CD14-positive monocyte (primary cell): Measurements from ENCODE around the gene STEAP4. TPM values are rescaled to one million over a fixed set of nuclear protein-coding genes. Genes with fewer than 3 reads are reported as not detected.
A peak's percentile ranks its signal among the peaks of the same experiment; 100 is the strongest.

Source experiments
- DNase-seq, 3 donors: peaks; one replicate each; pipeline ENCODE4 v3.0.0-alpha.2; 2011 to 2022
- H2AFZ ChIP-seq: 2 replicates; pipeline ENCODE4 v1.6.0; 2012; ENCODE audit warnings: mild to moderate bottlenecking, low read depth, low read length, inconsistent platforms; ENCODE audit not compliant: insufficient read depth, poor library complexity, severe bottlenecking
- H3K27ac ChIP-seq, 2 donors: 1 replicate in 1 of 2; 2 replicates in 1 of 2; pipeline ENCODE4 v1.5.1; 2012 to 2013; ENCODE audit warnings: low read length in 2 of 2, control low read depth in 1 of 2, inconsistent platforms in 1 of 2, low read depth in 1 of 2, mild to moderate bottlenecking in 1 of 2
- H3K27me3 ChIP-seq, 2 donors: one replicate each; pipeline versions ENCODE4 v1.6.0 to v1.6.1; 2011 to 2013; ENCODE audit warnings: low read length in 2 of 2; ENCODE audit not compliant: control insufficient read depth in 2 of 2, insufficient read depth in 2 of 2
- H3K36me3 ChIP-seq, 2 donors: replicated peaks in 1 of 2; 1 replicate in 1 of 2; 2 replicates in 1 of 2; pipeline versions ENCODE4 v1.5.1 to v1.6.1; 2012 to 2013; ENCODE audit warnings: low read length in 2 of 2, control low read depth in 1 of 2, inconsistent platforms in 1 of 2, mild to moderate bottlenecking in 1 of 2; ENCODE audit not compliant: insufficient read depth in 2 of 2, control insufficient read depth in 1 of 2
- H3K4me1 ChIP-seq, 2 donors: 1 replicate in 1 of 2; 2 replicates in 1 of 2; pipeline versions ENCODE4 v1.5.1 to v1.6.1; 2012 to 2013; ENCODE audit warnings: low read length in 2 of 2, control low read depth in 1 of 2, inconsistent platforms in 1 of 2, mild to moderate bottlenecking in 1 of 2, moderate library complexity in 1 of 2; ENCODE audit not compliant: insufficient read depth in 2 of 2, control insufficient read depth in 1 of 2
- H3K4me2 ChIP-seq: replicated peaks from 2 replicates; pipeline ENCODE3; 2012; ENCODE audit warnings: low read length, moderate library complexity, mild to moderate bottlenecking; ENCODE audit not compliant: poor library complexity, severe bottlenecking; ENCODE audit errors: extremely low read depth
- H3K4me3 ChIP-seq, 3 experiments: fragments of 200-600 bp in 1 of 3; sonication (generic) in 1 of 3; replicated peaks in 1 of 3; 1 replicate in 2 of 3; 2 replicates in 1 of 3; pipeline ENCODE4 v1.5.1; 2011 to 2013; ENCODE audit warnings: low read length in 3 of 3, mild to moderate bottlenecking in 3 of 3, control low read depth in 2 of 3, low read depth in 2 of 3, inconsistent platforms in 1 of 3, moderate library complexity in 1 of 3
- H3K79me2 ChIP-seq: 2 replicates; pipeline ENCODE4 v1.6.0; 2012; ENCODE audit warnings: mild to moderate bottlenecking, control low read depth, inconsistent platforms, low read length, moderate library complexity; ENCODE audit not compliant: insufficient read depth
- H3K9ac ChIP-seq: 2 replicates; pipeline ENCODE4 v1.6.0; 2017; ENCODE audit warnings: low read length, mild to moderate bottlenecking; ENCODE audit not compliant: insufficient read depth, poor library complexity, severe bottlenecking
- H3K9me3 ChIP-seq, 2 donors: replicated peaks in 1 of 2; 1 replicate in 1 of 2; 2 replicates in 1 of 2; pipeline versions ENCODE4 v1.5.1 to v1.6.1; 2012 to 2013; ENCODE audit warnings: low read length in 2 of 2, control low read depth in 1 of 2; ENCODE audit not compliant: control insufficient read depth in 1 of 2, insufficient read depth in 1 of 2
- H4K20me1 ChIP-seq: 2 replicates; pipeline ENCODE4 v1.6.0; 2012; ENCODE audit warnings: mild to moderate bottlenecking, low read length, control low read depth, moderate library complexity; ENCODE audit not compliant: insufficient read depth
- H3K27ac Mint-ChIP-seq, 7 donors: one replicate each; pipeline ENCODE4 v1.8.0; 2020; ENCODE audit warnings: mild to moderate bottlenecking in 7 of 7, mixed read lengths in 7 of 7, moderate library complexity in 6 of 7, inconsistent platforms in 2 of 7
- H3K27me3 Mint-ChIP-seq, 3 donors: one replicate each; pipeline ENCODE4 v1.8.0; 2021 to 2022; ENCODE audit warnings: low read depth in 3 of 3, mild to moderate bottlenecking in 3 of 3, mixed read lengths in 3 of 3, moderate library complexity in 3 of 3, inconsistent platforms in 1 of 3
- H3K36me3 Mint-ChIP-seq, 2 donors: one replicate each; pipeline ENCODE4 v1.8.0; 2020; ENCODE audit warnings: mixed read lengths in 2 of 2, inconsistent platforms in 1 of 2, mild to moderate bottlenecking in 1 of 2
- H3K4me1 Mint-ChIP-seq: one replicate; pipeline ENCODE4 v1.8.0; 2020; ENCODE audit warnings: mild to moderate bottlenecking, mixed read lengths
- H3K4me3 Mint-ChIP-seq, 2 donors: one replicate each; pipeline ENCODE4 v1.8.0; 2020; ENCODE audit warnings: mild to moderate bottlenecking in 2 of 2, mixed read lengths in 2 of 2, moderate library complexity in 1 of 2
- H3K9me3 Mint-ChIP-seq, 7 donors: one replicate each; pipeline ENCODE4 v1.8.0; 2020 to 2022; ENCODE audit warnings: mixed read lengths in 7 of 7, mild to moderate bottlenecking in 6 of 7, moderate library complexity in 6 of 7, inconsistent platforms in 2 of 7
- WGBS: methylation state at CpG from one replicate; pipeline ENCODE4 v1.1.5; 2013; ENCODE audit warnings: missing lambda C conversion rate; ENCODE audit not compliant: insufficient coverage; 5-methylcytosine and 5-hydroxymethylcytosine counted together
- intact Hi-C, 2 donors: fragments of 100-400 bp; cut with micrococcal nuclease; formaldehyde crosslinking; loops; one replicate each; pipeline versions ENCODE4 v1.15.0 to v1.15.1; 2023
- polyA plus RNA-seq, 3 donors: library from polyadenylated mRNA; depleted of rRNA in 1 of 3; unstranded in 2 of 3; stranded (reverse) in 1 of 3; fragments of 300-500 nt in 2 of 3; fragments of >200 nt in 1 of 3; fragmentation: Illumina TruSeq in 2 of 3; gene quantifications; 1 replicate in 2 of 3; 2 replicates in 1 of 3; pipeline ENCODE4 v1.2.3, GENCODE V29; 2012 to 2021
- TF ChIP-seq, protein P1 (sequence below): fragments of 200-600 bp; IDR thresholded peaks from one replicate; pipeline ENCODE4 v1.8.0; 2022; ENCODE audit warnings: antibody characterized with exemption, mild to moderate bottlenecking

Gene STEAP4
- polyA plus RNA-seq, 3 donors = 17.1 to 40.0 (median 26.2) TPM

DNA sequence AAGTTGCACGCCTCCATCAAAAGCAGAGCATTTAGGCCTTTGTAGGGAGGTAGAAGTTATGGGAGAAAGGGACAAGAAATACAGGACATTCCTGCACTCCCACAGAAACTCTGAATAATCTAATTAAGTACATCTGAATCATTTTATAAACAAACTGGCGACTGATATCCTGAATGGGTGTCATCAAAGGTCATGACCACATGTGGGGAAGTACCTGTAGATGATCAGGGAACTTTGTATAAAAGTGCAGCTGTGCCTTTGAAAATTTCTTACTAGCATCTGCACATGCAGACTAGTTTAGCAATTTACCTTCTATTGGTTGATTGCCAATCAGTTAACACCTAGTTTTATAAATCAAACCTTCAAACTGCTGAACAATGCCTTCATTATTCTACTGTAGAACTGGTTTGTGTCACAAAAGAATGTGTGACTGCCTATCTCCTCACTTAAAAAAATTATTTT, 17.1 kb downstream of the STEAP4 start:
- Mint-ChIP-seq H3K4me1 (peaks cover 30% of the 10 kb centered on the region), H3K27me3 (peaks cover 0 to 5% (median 3%) of the 10 kb centered on the region in 3 donors), H3K27ac (no peak overlapping the region), H3K9me3 (peaks cover 0 to 5% (median 3%) of the 10 kb centered on the region in 7 donors), H3K4me3 (no peak overlapping the region), H3K36me3 (peaks cover 32 to 37% of the 10 kb centered on the region in 2 donors)
- Histone ChIP-seq H3K4me1 (peaks cover 8 to 14% of the 10 kb centered on the region in 2 donors), H3K4me3 (no peak overlapping the region), H2AFZ (no peak overlapping the region), H3K79me2 (no peaks in the 10 kb centered on the region), H4K20me1 (no peaks in the 10 kb centered on the region), H3K9ac (no peak overlapping the region), H3K4me2 (no peak overlapping the region), H3K36me3 (peaks cover 21 to 38% of the 10 kb centered on the region in 2 donors), H3K27ac (no peak overlapping the region), H3K9me3 (no peaks in the 10 kb centered on the region), H3K27me3 (no peaks in the 10 kb centered on the region)
- intact Hi-C loops = no loop called here
- TF ChIP-seq, protein P1, sequence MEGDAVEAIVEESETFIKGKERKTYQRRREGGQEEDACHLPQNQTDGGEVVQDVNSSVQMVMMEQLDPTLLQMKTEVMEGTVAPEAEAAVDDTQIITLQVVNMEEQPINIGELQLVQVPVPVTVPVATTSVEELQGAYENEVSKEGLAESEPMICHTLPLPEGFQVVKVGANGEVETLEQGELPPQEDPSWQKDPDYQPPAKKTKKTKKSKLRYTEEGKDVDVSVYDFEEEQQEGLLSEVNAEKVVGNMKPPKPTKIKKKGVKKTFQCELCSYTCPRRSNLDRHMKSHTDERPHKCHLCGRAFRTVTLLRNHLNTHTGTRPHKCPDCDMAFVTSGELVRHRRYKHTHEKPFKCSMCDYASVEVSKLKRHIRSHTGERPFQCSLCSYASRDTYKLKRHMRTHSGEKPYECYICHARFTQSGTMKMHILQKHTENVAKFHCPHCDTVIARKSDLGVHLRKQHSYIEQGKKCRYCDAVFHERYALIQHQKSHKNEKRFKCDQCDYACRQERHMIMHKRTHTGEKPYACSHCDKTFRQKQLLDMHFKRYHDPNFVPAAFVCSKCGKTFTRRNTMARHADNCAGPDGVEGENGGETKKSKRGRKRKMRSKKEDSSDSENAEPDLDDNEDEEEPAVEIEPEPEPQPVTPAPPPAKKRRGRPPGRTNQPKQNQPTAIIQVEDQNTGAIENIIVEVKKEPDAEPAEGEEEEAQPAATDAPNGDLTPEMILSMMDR = no peak
- WGBS = no CpG with 5 or more reads among the region's 2 CpGs
- peak in 1 of 3 donors; percentile 14 for DNase-seq

DNA sequence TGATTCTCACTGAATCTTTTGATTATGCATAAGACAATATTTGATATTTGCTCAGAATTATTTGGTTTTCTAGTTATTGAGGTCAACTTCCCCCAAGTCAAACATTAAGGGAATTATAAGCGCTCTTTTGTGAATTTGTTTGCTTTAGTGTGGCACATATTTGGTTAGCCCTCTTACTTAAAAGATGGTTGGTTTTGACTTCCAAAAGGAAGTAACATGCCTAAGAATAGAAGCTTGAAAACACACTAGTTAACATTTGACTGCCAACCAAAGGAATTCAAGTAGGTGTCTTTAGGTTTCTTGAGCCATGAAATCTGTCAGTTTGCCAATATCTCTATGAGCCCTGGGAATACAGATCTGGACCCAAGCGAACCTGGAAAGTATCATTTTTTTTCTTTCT, 24.9 kb downstream of the STEAP4 start:
- intact Hi-C loops = no loop called here
- Mint-ChIP-seq H3K9me3 (peaks cover 0 to 3% (median 0%) of the 10 kb centered on the region in 7 donors), H3K27me3 (peaks cover 0 to 5% (median 3%) of the 10 kb centered on the region in 3 donors), H3K4me1 (peaks cover 37% of the 10 kb centered on the region), H3K27ac (no peak overlapping the region), H3K36me3 (peaks cover 38 to 43% of the 10 kb centered on the region in 2 donors), H3K4me3 (no peak overlapping the region)
- Histone ChIP-seq H3K4me1 (peaks cover 24 to 43% of the 10 kb centered on the region in 2 donors), H3K4me3 (no peak overlapping the region), H3K27me3 (no peaks in the 10 kb centered on the region), H3K9me3 (no peaks in the 10 kb centered on the region), H4K20me1 (no peaks in the 10 kb centered on the region), H3K4me2 (no peak overlapping the region), H2AFZ (no peak overlapping the region), H3K9ac (no peak overlapping the region), H3K27ac (peak overlapping the region in 1 of 2 donors; percentile 21), H3K36me3 (peaks cover 14 to 37% of the 10 kb centered on the region in 2 donors), H3K79me2 (no peaks in the 10 kb centered on the region)
- TF ChIP-seq, protein P1 = no peak
- DNase-seq = no peak
- no CpG with 5 or more reads among the region's 2 CpGs for WGBS
